ENCODE data around the gene TMC2. TPM values are rescaled to one million over a fixed set of nuclear protein-coding genes. Genes with fewer than 3 reads are reported as not detected.
A peak's percentile ranks its signal among the peaks of the same experiment; 100 is the strongest.

TMC2 gene
- total and polyA plus RNA-seq, 2 of the 8 experiments (the other 6 are each of a cell fraction or from before 2014, with no cell fraction given), result not detected

- TF ChIP-seq TCF12 (IDR thresholded peaks at IDR 0.05; ENCODE audit: low read depth, low read length) (no peak), E2F6 (IDR thresholded peaks at IDR 0.05) (no peak), CBX8 (IDR thresholded peaks at IDR 0.05; ENCODE audit: borderline replicate concordance, low read depth, low read length) (no peak), SAP30 (IDR thresholded peaks at IDR 0.05; ENCODE audit: insufficient read depth, insufficient replicate concordance, low read length) (no peak), TBP (IDR thresholded peaks at IDR 0.05; ENCODE audit: low read depth, low read length) (peak; percentile 70; the same call in 1 of the 2 replicates), CHD2 (IDR thresholded peaks at IDR 0.05; ENCODE audit: low read length) (peak; percentile 64), MAFK (IDR thresholded peaks at IDR 0.05; ENCODE audit: low read depth, low read length) (peak; percentile 23; the same call in 1 of the 2 replicates), RAD21 (IDR thresholded peaks at IDR 0.05 in 1 of 2, conservative IDR thresholded peaks at IDR 0.05 in 1 of 2; ENCODE audit: low read depth in 2 of 2, low read length in 2 of 2) (peak; percentile 49 to 63), EZH2 (IDR thresholded peaks at IDR 0.05; ENCODE audit: low read depth, low read length, severe bottlenecking) (no peak), KDM1A (IDR thresholded peaks at IDR 0.05; ENCODE audit: borderline replicate concordance, low read length) (0 out of 2 replicates have a peak, but pooled peaks have one; percentile 26), EP300 (IDR thresholded peaks at IDR 0.05; ENCODE audit: borderline replicate concordance in 1 of 2, low read depth in 2 of 2, low read length in 2 of 2) (0 out of 3 replicates have a peak, but pooled peaks of 1 of the 2 experiments have one; percentile 14), RXRA (IDR thresholded peaks at IDR 0.05; ENCODE audit: insufficient read depth, low read depth, low read length) (no peak), TAF1 (IDR thresholded peaks at IDR 0.05; ENCODE audit: low read depth, low read length) (peak; percentile 79), POLR2A (IDR thresholded peaks at IDR 0.05; ENCODE audit: control extremely low read depth in 1 of 2, low read depth in 2 of 2, low read length in 2 of 2) (peak in 1 of 2 experiments; percentile 47; a peak in 1 of 3 replicates), JUN (IDR thresholded peaks at IDR 0.05; ENCODE audit: low read depth, low read length) (no peak), FOSL1 (IDR thresholded peaks at IDR 0.05; ENCODE audit: insufficient read depth, low read depth, low read length) (no peak), PHF8 (conservative IDR thresholded peaks at IDR 0.05; ENCODE audit: low read depth, low read length) (peak; percentile 59; the same call in 1 of the 2 replicates), CTCF (IDR thresholded peaks at IDR 0.05; ENCODE audit: control extremely low read depth in 1 of 3, insufficient read depth in 1 of 3, low read depth in 1 of 3, low read length in 3 of 3) (peak; percentile 83 to 92 (median 92))
These were observed 12.3 kb upstream of the TMC2 start (continued) for GRCh38 chr20:2523919-2524708.

Measured in H1 (cell line).